Right lobe of liver (tissue), 4 donors: ENCODE results near the gene SEMA6B.

Experiments
- CTCF ChIP-seq, 4 donors: fragments of 200-600 bp in 3 of 4; fragments of 450-650 bp in 1 of 4; IDR thresholded peaks; one replicate each; pipeline versions ENCODE4 v1.5.1 to v1.8.0; 2016 to 2022; ENCODE audit warnings: antibody characterized with exemption in 4 of 4, mild to moderate bottlenecking in 2 of 4
- POLR2A ChIP-seq: fragments of 450-650 bp; IDR thresholded peaks from one replicate; pipeline ENCODE4 v1.6.1; 2017; ENCODE audit warnings: antibody characterized with exemption, mild to moderate bottlenecking
- donor health status: DM: no; HTN: no; CAD: no.
- donor health status: DM: no; HTN: no; CAD: no.
- donor health status: DM: no; HTN: yes; CAD: no.

- TF ChIP-seq CTCF (IDR thresholded peaks at IDR 0.05) (no peak), POLR2A (no peak)
Measured at GRCh38 chr19:4538601-4538954, 20.9 kb downstream of the SEMA6B start.
